Measurements from ENCODE around the gene ANKFN1. TPM values are rescaled to one million over a fixed set of nuclear protein-coding genes. Genes with fewer than 3 reads are reported as not detected.

The ANKFN1 gene
- total and polyA plus RNA-seq, 10 of the 15 experiments (the other 5 are each of a cell fraction or from before 2014, with no cell fraction given) = 0.19 TPM; not detected in 9

GRCh38 chr17:56521414-56522141 lies 368.3 kb downstream of the ANKFN1 start:
- WGBS (ENCODE audit: insufficient coverage, insufficient replicate concordance, low lambda C conversion rate, missing lambda C conversion rate) = 53% methylated on average over 11 of the region's 12 CpGs

GRCh38 chr17:56523042-56523441 lies 369.8 kb downstream of the ANKFN1 start:
- CTCF ChIA-PET = no interaction called here
- no peak overlapping the region for H3K4me2 ChIP-seq (ENCODE audit: control insufficient read depth, insufficient read depth)
- intact Hi-C loops (cut with micrococcal nuclease; ENCODE audit: unreplicated experiment) (no loop called here), in situ Hi-C loops (cut with MboI) (no loop called here)
- no peaks in the 10 kb centered on the region for H3K9me3 ChIP-seq (replicated peaks; ENCODE audit: control insufficient read depth, insufficient read depth, low read length)
- no TSS peak for BruUV-seq (replicated peaks)
- POLR2A ChIA-PET = no interaction called here
- no peak overlapping the region for H3K27ac ChIP-seq (ENCODE audit: control insufficient read depth, insufficient read depth)
- H3K36me3 ChIP-seq (ENCODE audit: control insufficient read depth in 2 of 2, insufficient read depth in 2 of 2, low read length in 1 of 2) = no peaks in the 10 kb centered on the region
- H2AFZ ChIP-seq (ENCODE audit: control insufficient read depth, low read depth, low read length) = no peak overlapping the region
- no peaks in the 10 kb centered on the region for H3K27me3 ChIP-seq (replicated peaks in 1 of 2; ENCODE audit: control insufficient read depth in 2 of 2, insufficient read depth in 2 of 2, low read length in 1 of 2)
- H4K20me1 ChIP-seq (ENCODE audit: control insufficient read depth, insufficient read depth) = no peaks in the 10 kb centered on the region
- SMC1A ChIA-PET (ENCODE audit: uncharacterized antibody, unreplicated experiment) = no interaction called here
- RAD21 ChIA-PET (ENCODE audit: unreplicated experiment) = no interaction called here
- H3K4me3 ChIP-seq = no peak overlapping the region
- FAIRE-seq (no peak), DNase-seq (ENCODE audit: low read depth, low spot score) (no peak), ATAC-seq (no peak)
- H3K79me2 ChIP-seq (ENCODE audit: control insufficient read depth, insufficient read depth, low read length) = no peaks in the 10 kb centered on the region
- TF ChIP-seq PML (IDR thresholded peaks at IDR 0.05; ENCODE audit: low read length) = no peak
- TF ChIP-seq BCLAF1 (IDR thresholded peaks at IDR 0.05) = no peak
- no peak for TF ChIP-seq GABPA (IDR thresholded peaks at IDR 0.05; ENCODE audit: low read depth)
- TF ChIP-seq SMC3 (IDR thresholded peaks at IDR 0.05; ENCODE audit: borderline replicate concordance, low read length) = no peak
- no peak for TF ChIP-seq NRF1 (conservative IDR thresholded peaks at IDR 0.05; ENCODE audit: low read depth, low read length)
- no peak for TF ChIP-seq SMARCA5 (IDR thresholded peaks at IDR 0.05)
- no peak for TF ChIP-seq NFIC (IDR thresholded peaks at IDR 0.05; ENCODE audit: low read depth, low read length)
- TF ChIP-seq, protein P1, sequence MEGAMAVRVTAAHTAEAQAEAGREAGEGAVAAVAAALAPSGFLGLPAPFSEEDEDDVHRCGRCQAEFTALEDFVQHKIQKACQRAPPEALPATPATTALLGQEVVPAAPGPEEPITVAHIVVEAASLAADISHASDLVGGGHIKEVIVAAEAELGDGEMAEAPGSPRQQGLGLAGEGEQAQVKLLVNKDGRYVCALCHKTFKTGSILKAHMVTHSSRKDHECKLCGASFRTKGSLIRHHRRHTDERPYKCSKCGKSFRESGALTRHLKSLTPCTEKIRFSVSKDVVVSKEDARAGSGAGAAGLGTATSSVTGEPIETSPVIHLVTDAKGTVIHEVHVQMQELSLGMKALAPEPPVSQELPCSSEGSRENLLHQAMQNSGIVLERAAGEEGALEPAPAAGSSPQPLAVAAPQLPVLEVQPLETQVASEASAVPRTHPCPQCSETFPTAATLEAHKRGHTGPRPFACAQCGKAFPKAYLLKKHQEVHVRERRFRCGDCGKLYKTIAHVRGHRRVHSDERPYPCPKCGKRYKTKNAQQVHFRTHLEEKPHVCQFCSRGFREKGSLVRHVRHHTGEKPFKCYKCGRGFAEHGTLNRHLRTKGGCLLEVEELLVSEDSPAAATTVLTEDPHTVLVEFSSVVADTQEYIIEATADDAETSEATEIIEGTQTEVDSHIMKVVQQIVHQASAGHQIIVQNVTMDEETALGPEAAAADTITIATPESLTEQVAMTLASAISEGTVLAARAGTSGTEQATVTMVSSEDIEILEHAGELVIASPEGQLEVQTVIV (IDR thresholded peaks at IDR 0.05; ENCODE audit: borderline replicate concordance, partially characterized antibody) = no peak
- 11% methylated on average over 2 of the region's 2 CpGs for WGBS (ENCODE audit: insufficient coverage, insufficient replicate concordance, low lambda C conversion rate, missing lambda C conversion rate)
- no peaks in the 10 kb centered on the region for H3K4me1 ChIP-seq (ENCODE audit: control insufficient read depth, insufficient read depth, low read length)
- H3K9ac ChIP-seq (ENCODE audit: control insufficient read depth, insufficient read depth, low read length) = no peak overlapping the region

More at GRCh38 chr17:56521414-56522141, 368.3 kb downstream of the ANKFN1 start:
- in situ Hi-C loops (cut with MboI) = no loop called here
- TF ChIP-seq, protein P2, sequence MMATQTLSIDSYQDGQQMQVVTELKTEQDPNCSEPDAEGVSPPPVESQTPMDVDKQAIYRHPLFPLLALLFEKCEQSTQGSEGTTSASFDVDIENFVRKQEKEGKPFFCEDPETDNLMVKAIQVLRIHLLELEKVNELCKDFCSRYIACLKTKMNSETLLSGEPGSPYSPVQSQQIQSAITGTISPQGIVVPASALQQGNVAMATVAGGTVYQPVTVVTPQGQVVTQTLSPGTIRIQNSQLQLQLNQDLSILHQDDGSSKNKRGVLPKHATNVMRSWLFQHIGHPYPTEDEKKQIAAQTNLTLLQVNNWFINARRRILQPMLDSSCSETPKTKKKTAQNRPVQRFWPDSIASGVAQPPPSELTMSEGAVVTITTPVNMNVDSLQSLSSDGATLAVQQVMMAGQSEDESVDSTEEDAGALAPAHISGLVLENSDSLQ (IDR thresholded peaks at IDR 0.05) = no peak
- TF ChIP-seq POLR2AphosphoS2 (IDR thresholded peaks at IDR 0.05; ENCODE audit: low read depth, low read length) (no peak), GABPA (IDR thresholded peaks at IDR 0.05; ENCODE audit: low read depth) (no peak)
- ChIA-PET RAD21 (ENCODE audit: unreplicated experiment) (no interaction called here), CTCF (no interaction called here), POLR2A (no interaction called here), SMC1A (ENCODE audit: uncharacterized antibody, unreplicated experiment) (no interaction called here)
- H3K27me3 ChIP-seq (replicated peaks in 1 of 2; ENCODE audit: control insufficient read depth in 2 of 2, insufficient read depth in 2 of 2, low read length in 1 of 2) = no peaks in the 10 kb centered on the region; a peak in 1 of 4 replicates
- H3K36me3 ChIP-seq (ENCODE audit: control insufficient read depth in 2 of 2, insufficient read depth in 2 of 2, low read length in 1 of 2) = no peaks in the 10 kb centered on the region
- H3K27ac ChIP-seq (ENCODE audit: control insufficient read depth, insufficient read depth) = no peak overlapping the region
- H3K9ac ChIP-seq (ENCODE audit: control insufficient read depth, insufficient read depth, low read length) = no peak overlapping the region
- DNase-seq (ENCODE audit: low read depth, low spot score) = no peak
- FAIRE-seq = no peak
- no TSS peak for BruUV-seq (replicated peaks)
- H3K79me2 ChIP-seq (ENCODE audit: control insufficient read depth, insufficient read depth, low read length) = no peaks in the 10 kb centered on the region
- H3K4me2 ChIP-seq (ENCODE audit: control insufficient read depth, insufficient read depth) = no peak overlapping the region
- H3K4me3 ChIP-seq = no peak overlapping the region
- H2AFZ ChIP-seq (ENCODE audit: control insufficient read depth, low read depth, low read length) = no peak overlapping the region
- intact Hi-C loops (cut with micrococcal nuclease; ENCODE audit: unreplicated experiment) = no loop called here
- no peaks in the 10 kb centered on the region for H3K4me1 ChIP-seq (ENCODE audit: control insufficient read depth, insufficient read depth, low read length)
- H4K20me1 ChIP-seq (ENCODE audit: control insufficient read depth, insufficient read depth) = no peaks in the 10 kb centered on the region
- ATAC-seq = no peak
- no peaks in the 10 kb centered on the region for H3K9me3 ChIP-seq (replicated peaks; ENCODE audit: control insufficient read depth, insufficient read depth, low read length)
